Neutrophil (primary cell): ENCODE data around the gene OSBPL10.

Experiments
- H3K27ac ChIP-seq: fragments of 200-600 bp; sonication (generic); 2 replicates; pipeline ENCODE4 v1.5.1; 2016; ENCODE audit warnings: mild to moderate bottlenecking, moderate library complexity
- H3K27me3 ChIP-seq: fragments of 200-600 bp; sonication (generic); 2 replicates; pipeline ENCODE4 v1.6.0; 2016; ENCODE audit warnings: mild to moderate bottlenecking
- H3K36me3 ChIP-seq: fragments of 200-600 bp; sonication (generic); 2 replicates; pipeline ENCODE4 v1.5.1; 2017
- H3K4me1 ChIP-seq, 2 experiments: fragments of 200-600 bp in 1 of 2; sonication (generic) in 1 of 2; 1 replicate in 1 of 2; 2 replicates in 1 of 2; pipeline versions ENCODE4 v1.5.1 to v1.6.1; 2013 to 2016; ENCODE audit warnings: low read depth in 1 of 2, low read length in 1 of 2, mild to moderate bottlenecking in 1 of 2, moderate library complexity in 1 of 2; ENCODE audit not compliant: control insufficient read depth in 1 of 2, insufficient read depth in 1 of 2
- H3K4me3 ChIP-seq, 2 experiments: fragments of 200-600 bp in 1 of 2; sonication (generic) in 1 of 2; 1 replicate in 1 of 2; 2 replicates in 1 of 2; pipeline ENCODE4 v1.5.1; 2013 to 2016; ENCODE audit warnings: low read depth in 1 of 2, low read length in 1 of 2, mild to moderate bottlenecking in 1 of 2, moderate library complexity in 1 of 2
- H3K9me3 ChIP-seq: fragments of 200-600 bp; sonication (generic); 2 replicates; pipeline ENCODE4 v1.5.1; 2016
- TF ChIP-seq, protein P1 (sequence below): fragments of 200-600 bp; sonication (generic); IDR thresholded peaks from 2 replicates; pipeline ENCODE4 v1.5.1; 2016; ENCODE audit warnings: antibody characterized with exemption

The OSBPL10 gene

DNA sequence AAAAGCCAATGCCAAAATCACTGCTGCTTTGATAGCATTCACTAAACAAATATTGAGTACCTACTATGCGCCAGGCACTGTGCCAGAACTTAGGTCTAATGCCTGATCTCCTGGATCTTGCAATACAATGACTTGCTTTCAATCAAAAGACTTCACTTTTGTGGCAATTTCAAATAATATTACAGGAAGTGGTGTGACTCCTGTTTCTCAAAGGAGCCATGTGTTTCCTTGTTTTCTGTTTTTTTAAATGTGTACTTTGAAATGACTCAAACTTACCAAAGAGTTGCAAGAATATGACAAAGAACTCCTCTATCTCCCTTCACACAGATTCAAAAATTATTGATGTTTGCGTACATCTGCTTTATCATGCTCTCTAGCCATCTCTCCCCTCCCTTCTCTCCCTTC is 18.3 kb downstream of the OSBPL10 start:
- TF ChIP-seq, protein P1, sequence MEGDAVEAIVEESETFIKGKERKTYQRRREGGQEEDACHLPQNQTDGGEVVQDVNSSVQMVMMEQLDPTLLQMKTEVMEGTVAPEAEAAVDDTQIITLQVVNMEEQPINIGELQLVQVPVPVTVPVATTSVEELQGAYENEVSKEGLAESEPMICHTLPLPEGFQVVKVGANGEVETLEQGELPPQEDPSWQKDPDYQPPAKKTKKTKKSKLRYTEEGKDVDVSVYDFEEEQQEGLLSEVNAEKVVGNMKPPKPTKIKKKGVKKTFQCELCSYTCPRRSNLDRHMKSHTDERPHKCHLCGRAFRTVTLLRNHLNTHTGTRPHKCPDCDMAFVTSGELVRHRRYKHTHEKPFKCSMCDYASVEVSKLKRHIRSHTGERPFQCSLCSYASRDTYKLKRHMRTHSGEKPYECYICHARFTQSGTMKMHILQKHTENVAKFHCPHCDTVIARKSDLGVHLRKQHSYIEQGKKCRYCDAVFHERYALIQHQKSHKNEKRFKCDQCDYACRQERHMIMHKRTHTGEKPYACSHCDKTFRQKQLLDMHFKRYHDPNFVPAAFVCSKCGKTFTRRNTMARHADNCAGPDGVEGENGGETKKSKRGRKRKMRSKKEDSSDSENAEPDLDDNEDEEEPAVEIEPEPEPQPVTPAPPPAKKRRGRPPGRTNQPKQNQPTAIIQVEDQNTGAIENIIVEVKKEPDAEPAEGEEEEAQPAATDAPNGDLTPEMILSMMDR: no peak
- Histone ChIP-seq H3K27me3 (peaks cover 63% of the 10 kb centered on the region), H3K27ac (no peak overlapping the region), H3K36me3 (no peaks in the 10 kb centered on the region), H3K4me1 (no peaks in the 10 kb centered on the region), H3K4me3 (no peak overlapping the region), H3K9me3 (no peaks in the 10 kb centered on the region)

DNA sequence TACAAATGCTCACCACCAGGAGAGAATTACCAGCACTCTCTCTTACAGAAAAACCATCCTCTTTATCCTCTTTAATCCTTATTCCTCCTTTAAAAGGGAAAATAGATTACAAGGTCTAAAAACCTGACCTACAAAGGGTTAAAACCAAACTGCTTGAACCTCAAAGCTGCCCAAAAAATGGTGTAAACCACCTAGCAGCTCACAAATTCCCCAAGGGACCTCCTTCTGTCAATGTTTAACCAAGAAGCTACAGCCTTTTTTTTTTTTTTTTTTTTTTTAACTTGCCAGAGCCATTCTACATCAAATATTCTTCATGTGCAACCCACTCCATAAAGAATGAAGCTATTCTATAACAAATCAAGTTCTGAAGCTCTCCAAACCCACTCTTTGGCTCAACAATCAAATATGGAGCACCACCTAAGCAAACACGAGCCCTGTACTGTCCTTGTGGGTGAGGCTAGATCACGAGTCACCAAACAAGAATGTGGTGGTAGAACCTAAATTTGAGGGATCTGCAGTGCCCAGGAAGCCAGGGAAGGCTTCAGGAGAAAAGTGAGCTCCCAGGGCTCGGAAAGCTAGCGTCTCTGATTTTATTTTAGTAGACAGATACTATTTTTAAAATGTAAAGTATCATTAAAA is 20.1 kb downstream of the OSBPL10 start:
- Histone ChIP-seq H3K9me3 (no peaks in the 10 kb centered on the region), H3K36me3 (no peaks in the 10 kb centered on the region), H3K4me3 (no peak overlapping the region), H3K4me1 (no peaks in the 10 kb centered on the region), H3K27me3 (peaks cover 56% of the 10 kb centered on the region), H3K27ac (no peak overlapping the region)
- TF ChIP-seq, protein P1: no peak

DNA sequence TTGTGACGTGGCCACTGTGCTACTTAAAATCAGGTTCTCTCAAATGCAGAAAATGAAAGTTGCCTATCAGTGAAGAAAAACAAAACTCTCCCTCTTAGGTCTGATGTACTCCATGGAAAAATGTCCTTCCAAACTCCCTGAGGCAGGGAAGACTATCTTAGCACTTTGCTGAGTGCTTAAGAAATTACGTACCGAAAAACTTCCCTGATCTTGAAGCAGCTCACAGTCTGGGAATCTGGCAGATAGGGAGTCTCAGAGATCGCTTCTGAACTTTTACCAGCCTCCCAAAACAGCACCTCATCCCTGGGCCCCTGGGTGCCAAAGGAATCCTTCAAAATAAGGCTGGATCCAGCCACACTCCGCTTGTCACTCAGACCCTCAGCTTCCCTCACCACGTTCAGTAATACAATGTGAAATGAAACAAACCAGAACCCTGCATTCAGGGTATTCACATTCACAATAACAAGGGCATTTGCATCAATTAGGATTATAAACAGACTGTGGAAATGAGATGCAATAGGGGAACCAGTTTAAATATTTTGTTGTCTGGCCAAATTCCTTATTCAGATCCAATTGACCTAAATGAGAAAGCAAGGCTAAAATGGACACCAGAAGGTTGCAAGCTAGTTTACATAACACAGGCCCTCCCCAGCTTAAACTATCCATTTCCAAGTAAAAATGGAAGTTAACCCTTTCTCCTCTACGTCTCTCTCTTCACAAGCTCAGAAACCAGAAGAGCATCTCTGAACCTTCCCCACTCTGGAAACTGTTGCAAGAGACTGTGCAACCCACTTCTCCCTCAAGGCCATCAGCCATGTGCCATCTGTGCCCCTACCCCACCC is 20.9 kb downstream of the OSBPL10 start:
- Histone ChIP-seq H3K4me3 (no peak overlapping the region), H3K9me3 (no peaks in the 10 kb centered on the region), H3K4me1 (no peaks in the 10 kb centered on the region), H3K36me3 (no peaks in the 10 kb centered on the region), H3K27me3 (peaks cover 56% of the 10 kb centered on the region), H3K27ac (no peak overlapping the region)
- TF ChIP-seq, protein P1: no peak

DNA sequence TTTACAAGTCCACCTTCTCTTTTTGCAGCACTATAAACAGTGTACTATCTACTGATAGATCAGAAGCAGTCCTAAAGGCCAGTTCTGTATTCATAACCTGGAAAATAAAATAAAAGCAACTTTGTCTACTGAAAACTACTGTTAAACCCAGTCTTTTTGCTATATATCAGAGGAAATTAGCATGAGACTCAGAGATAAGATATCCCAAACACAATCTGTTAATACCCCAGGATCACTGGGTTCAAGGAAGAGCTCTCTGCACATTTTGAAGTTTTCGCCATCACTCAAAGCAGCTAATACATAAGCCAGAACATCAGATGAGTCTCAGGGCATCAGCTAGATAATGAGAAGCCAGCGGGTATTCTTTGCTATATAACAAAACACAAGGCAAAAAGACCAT is 21.8 kb downstream of the OSBPL10 start:
- no peaks in the 10 kb centered on the region for H3K9me3 ChIP-seq
- no peak overlapping the region for H3K27ac ChIP-seq
- no peaks in the 10 kb centered on the region for H3K4me1 ChIP-seq
- H3K36me3 ChIP-seq: no peaks in the 10 kb centered on the region
- no peak overlapping the region for H3K4me3 ChIP-seq
- peaks cover 47% of the 10 kb centered on the region for H3K27me3 ChIP-seq
- TF ChIP-seq, protein P1: no peak

DNA sequence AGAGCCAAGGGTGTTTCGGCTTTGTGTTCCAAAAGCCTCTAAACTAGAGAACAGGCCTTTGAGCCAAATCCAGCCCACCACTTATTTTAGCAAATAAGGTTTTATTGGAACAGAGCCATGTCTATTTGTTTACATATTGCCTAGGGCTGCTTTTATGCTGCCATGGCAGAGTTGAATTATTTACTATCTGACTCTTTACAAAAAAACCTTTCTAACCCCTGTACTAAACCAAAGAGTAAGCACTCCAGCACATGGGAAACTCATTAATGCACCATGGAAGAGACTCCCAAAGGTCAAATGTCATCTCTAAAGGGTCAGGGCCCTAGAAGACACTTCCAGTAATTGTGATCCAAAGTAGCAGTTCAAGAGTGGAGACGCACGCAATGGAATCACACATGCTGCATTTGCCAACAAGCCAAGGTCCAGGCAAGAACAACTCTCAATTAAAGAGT is 22.3 kb downstream of the OSBPL10 start:
- Histone ChIP-seq H3K27ac (no peak overlapping the region), H3K4me3 (no peak overlapping the region), H3K9me3 (no peaks in the 10 kb centered on the region), H3K4me1 (no peaks in the 10 kb centered on the region), H3K36me3 (no peaks in the 10 kb centered on the region), H3K27me3 (peaks cover 42% of the 10 kb centered on the region)
- TF ChIP-seq, protein P1: no peak
